ENCODE measurements around the gene SGPL1. TPM values are rescaled to one million over a fixed set of nuclear protein-coding genes. Genes with fewer than 3 reads are reported as not detected.

SGPL1 gene
- total and polyA plus RNA-seq, 2 of the 8 experiments (the other 6 are each of a cell fraction or from before 2014, with no cell fraction given), result 20.5 to 51.6 TPM

- H3K4me2 ChIP-seq (ENCODE audit: insufficient read depth in 1 of 2, low read depth in 2 of 2, low read length in 2 of 2), result no peak overlapping the region
- 0% methylated on average over 1 of the region's 1 CpG; no CpG with 5 or more reads in 1 of the 2 experiments for WGBS, 2 experiments (ENCODE audit: extremely low coverage in 1 of 2, insufficient coverage in 1 of 2, insufficient read length in 1 of 2, insufficient replicate concordance in 2 of 2, low coverage in 1 of 2, low lambda C conversion rate in 2 of 2, missing lambda C conversion rate in 1 of 2)
- FAIRE-seq, result no peak
Measured at GRCh38 chr10:70810967-70811366, 4.8 kb upstream of the SGPL1 start.

More at GRCh38 chr10:70810967-70811366, 4.8 kb upstream of the SGPL1 start:
- no peaks in the 10 kb centered on the region for H3K36me3 ChIP-seq (ENCODE audit: control insufficient read depth in 2 of 4, insufficient read depth in 4 of 4, low read length in 3 of 4)
- H2BK5ac ChIP-seq (ENCODE audit: low read depth, low read length), result no peak overlapping the region
- no peak overlapping the region for H4K5ac ChIP-seq (ENCODE audit: insufficient read length, low read depth, low read length)
- TF ChIP-seq USF2 (IDR thresholded peaks at IDR 0.05; ENCODE audit: low read length), result no peak
- TF ChIP-seq CREB1 (IDR thresholded peaks at IDR 0.05), result no peak
- TF ChIP-seq KDM4A (IDR thresholded peaks at IDR 0.05; ENCODE audit: low read depth, low read length, severe bottlenecking), result no peak
- no peak for TF ChIP-seq CHD2 (IDR thresholded peaks at IDR 0.05; ENCODE audit: low read length)
- TF ChIP-seq SUZ12 (IDR thresholded peaks at IDR 0.05; ENCODE audit: low read length), result no peak
- TF ChIP-seq EGR1 (IDR thresholded peaks at IDR 0.05; ENCODE audit: borderline replicate concordance, low read depth, low read length), result no peak
- no peaks in the 10 kb centered on the region for H3K79me1 ChIP-seq (ENCODE audit: low read depth, low read length)
- H4K8ac ChIP-seq (ENCODE audit: extremely low read depth, insufficient read depth, low read length), result no peak overlapping the region
- no peak for DNase-seq (ENCODE audit: low read depth in 1 of 2, low spot score in 2 of 2)
- H2BK20ac ChIP-seq (ENCODE audit: low read length), result no peak overlapping the region
- H2AK5ac ChIP-seq (ENCODE audit: low read depth, low read length), result no peak overlapping the region
- no peaks in the 10 kb centered on the region; the same call in 1 of the 2 replicates for H3K23me2 ChIP-seq (ENCODE audit: low read depth, low read length)
- no peak overlapping the region for H2BK15ac ChIP-seq (ENCODE audit: low read length)
- no peak overlapping the region for H3K4me3 ChIP-seq (ENCODE audit: extremely low read depth in 1 of 4, insufficient read depth in 2 of 4, low read depth in 3 of 4, low read length in 4 of 4)
- no peak overlapping the region for H3K56ac ChIP-seq (replicated peaks; ENCODE audit: insufficient read length, low read depth, low read length)
- no peak overlapping the region; the same call in 1 of the 2 replicates for H2BK12ac ChIP-seq (ENCODE audit: low read depth, low read length)
- H3K9ac ChIP-seq (replicated peaks in 1 of 4; ENCODE audit: extremely low read depth in 1 of 4, low read depth in 3 of 4, low read length in 3 of 4), result no peak overlapping the region
- no peaks in the 10 kb centered on the region for H3K79me2 ChIP-seq (ENCODE audit: control insufficient read depth in 1 of 2, insufficient read depth in 2 of 2, low read length in 2 of 2)
- H3K4ac ChIP-seq (replicated peaks; ENCODE audit: insufficient read length, low read depth, low read length), result no peak overlapping the region
- H3K18ac ChIP-seq (ENCODE audit: extremely low read depth, low read length), result no peak overlapping the region
- no peak overlapping the region for H3K14ac ChIP-seq (ENCODE audit: insufficient read length)
- no peaks in the 10 kb centered on the region for H3K9me3 ChIP-seq (ENCODE audit: insufficient read depth in 2 of 2, low read depth in 1 of 2, low read length in 1 of 2)
- H3K27me3 ChIP-seq (replicated peaks in 1 of 4; ENCODE audit: control insufficient read depth in 3 of 4, extremely low read depth in 1 of 4, insufficient read depth in 3 of 4, low read length in 3 of 4), result no peaks in the 10 kb centered on the region; a peak in 1 of 7 replicates
- no peaks in the 10 kb centered on the region for H4K20me1 ChIP-seq (replicated peaks in 1 of 2; ENCODE audit: control insufficient read depth in 1 of 2, insufficient read depth in 2 of 2, low read length in 2 of 2)
- no peak overlapping the region for H2AFZ ChIP-seq (ENCODE audit: low read length)
- no peak overlapping the region for H4K91ac ChIP-seq (replicated peaks; ENCODE audit: insufficient read length, low read length)
- ChIA-PET CTCF (ENCODE audit: partially characterized antibody) (interaction anchor here (1.7 to 2.9 kb wide), 2 partner anchors 9 to 250 kb away, joined by 3 to 14 read pairs; no protein-coding TSS in a partner anchor), POLR2A (ENCODE audit: partially characterized antibody) (no interaction called here)
- peaks cover 0 to 5% (median under 1%) of the 10 kb centered on the region in 4 experiments; a peak in 3 of 7 replicates for H3K4me1 ChIP-seq (replicated peaks in 1 of 4; ENCODE audit: control insufficient read depth in 3 of 4, insufficient read depth in 4 of 4, low read length in 3 of 4)
- no peak overlapping the region for H2BK120ac ChIP-seq (replicated peaks; ENCODE audit: low read depth, low read length)
- H3K27ac ChIP-seq (ENCODE audit: low read depth, low read length), result no peak overlapping the region
- H3K23ac ChIP-seq (ENCODE audit: insufficient read length), result no peak overlapping the region
